ENCODE measurements around the gene ARMC7.
"Not testable (repeated sequence)": the region's sequence is repeated elsewhere in the genome, so short reads cannot be mapped to it uniquely, and the experiment has no call there.

ARMC7 gene

GRCh38 chr17:75144816-75145512, 35.2 kb downstream of the ARMC7 start:
- no peak for TF ChIP-seq JUND (IDR thresholded peaks at IDR 0.05; ENCODE audit: low read depth)
- no peak for DNase-seq (ENCODE audit: low read depth in 1 of 2, low spot score in 1 of 2)
- in situ Hi-C loops (cut with HindIII; ENCODE audit: low pct_unique_long_range_greater_than_20kb, low sequenced_read_pairs) = no loop called here

GRCh38 chr17:75146592-75146991, 36.8 kb downstream of the ARMC7 start:
- in situ Hi-C loops (cut with HindIII; ENCODE audit: low pct_unique_long_range_greater_than_20kb, low sequenced_read_pairs) = no loop called here
- no peak for TF ChIP-seq JUND (IDR thresholded peaks at IDR 0.05; ENCODE audit: low read depth)
- DNase-seq (ENCODE audit: low read depth in 1 of 2, low spot score in 1 of 2) = no peak

- in situ Hi-C loops (cut with HindIII; ENCODE audit: low pct_unique_long_range_greater_than_20kb, low sequenced_read_pairs) = no loop called here
- no peak for TF ChIP-seq JUND (IDR thresholded peaks at IDR 0.05; ENCODE audit: low read depth)
- no peak for DNase-seq (ENCODE audit: low read depth in 1 of 2, low spot score in 1 of 2)
Measured at GRCh38 chr17:75147878-75148546, 38.2 kb downstream of the ARMC7 start.

GRCh38 chr17:75151930-75152329, 42.2 kb downstream of the ARMC7 start:
- no peak for TF ChIP-seq JUND (IDR thresholded peaks at IDR 0.05; ENCODE audit: low read depth)
- peak; percentile 33 to 45 for DNase-seq (ENCODE audit: low read depth in 1 of 2, low spot score in 1 of 2)
- in situ Hi-C loops (cut with HindIII; ENCODE audit: low pct_unique_long_range_greater_than_20kb, low sequenced_read_pairs) = no loop called here

GRCh38 chr17:75152523-75152921, 42.8 kb downstream of the ARMC7 start:
- no peak for DNase-seq (ENCODE audit: low read depth in 1 of 2, low spot score in 1 of 2)
- in situ Hi-C loops (cut with HindIII; ENCODE audit: low pct_unique_long_range_greater_than_20kb, low sequenced_read_pairs) = no loop called here
- no peak for TF ChIP-seq JUND (IDR thresholded peaks at IDR 0.05; ENCODE audit: low read depth)

- in situ Hi-C loops (cut with HindIII; ENCODE audit: low pct_unique_long_range_greater_than_20kb, low sequenced_read_pairs) = no loop called here
- TF ChIP-seq JUND (IDR thresholded peaks at IDR 0.05; ENCODE audit: low read depth) = no peak
- peak; percentile 73 to 82 for DNase-seq (ENCODE audit: low read depth in 1 of 2, low spot score in 1 of 2)
Measured at GRCh38 chr17:75152922-75153779, 43.4 kb downstream of the ARMC7 start.

- DNase-seq (ENCODE audit: low read depth in 1 of 2, low spot score in 1 of 2) = peak; percentile 36 to 54
- in situ Hi-C loops (cut with HindIII; ENCODE audit: low pct_unique_long_range_greater_than_20kb, low sequenced_read_pairs) = no loop called here
- TF ChIP-seq JUND (IDR thresholded peaks at IDR 0.05; ENCODE audit: low read depth) = no peak
Measured at GRCh38 chr17:75153780-75154194, 44.0 kb downstream of the ARMC7 start.

- in situ Hi-C loops (cut with HindIII; ENCODE audit: low pct_unique_long_range_greater_than_20kb, low sequenced_read_pairs) = no loop called here
- DNase-seq (ENCODE audit: low read depth in 1 of 2, low spot score in 1 of 2) = peak; percentile 99 to 100
- no peak for TF ChIP-seq JUND (IDR thresholded peaks at IDR 0.05; ENCODE audit: low read depth)
Measured at GRCh38 chr17:75154195-75155106, 44.7 kb downstream of the ARMC7 start, which contains the start of gene JPT1. Gene JPT1 (minus strand): TSS chr17:75154512. CDS start chr17:75154397, 115 bp downstream.

GRCh38 chr17:75155191-75155601, 45.4 kb downstream of the ARMC7 start:
- in situ Hi-C loops (cut with HindIII; ENCODE audit: low pct_unique_long_range_greater_than_20kb, low sequenced_read_pairs) = no loop called here
- no peak for TF ChIP-seq JUND (IDR thresholded peaks at IDR 0.05; ENCODE audit: low read depth)
- peak in 1 of 2 experiments; percentile 77 for DNase-seq (ENCODE audit: low read depth in 1 of 2, low spot score in 1 of 2)

GRCh38 chr17:75158480-75158879, 48.7 kb downstream of the ARMC7 start:
- DNase-seq (ENCODE audit: low read depth in 1 of 2, low spot score in 1 of 2); in situ Hi-C loops (cut with HindIII; ENCODE audit: low pct_unique_long_range_greater_than_20kb, low sequenced_read_pairs): not testable (repeated sequence)

GRCh38 chr17:75159196-75160031, 49.6 kb downstream of the ARMC7 start:
- peak in 1 of 2 experiments; percentile 23 for DNase-seq (ENCODE audit: low read depth in 1 of 2, low spot score in 1 of 2)
- in situ Hi-C loops (cut with HindIII; ENCODE audit: low pct_unique_long_range_greater_than_20kb, low sequenced_read_pairs) = no loop called here
- no peak for TF ChIP-seq JUND (IDR thresholded peaks at IDR 0.05; ENCODE audit: low read depth)
